Fibroblast of skin of left biceps (primary cell): ENCODE measurements around the gene SLC26A2.

Experiments used
- DNase-seq, 2 experiments: peaks; one replicate each; pipeline ENCODE4 v3.0.0-alpha.2; 2013; ENCODE audit warnings: low read depth in 2 of 2

Gene SLC26A2

DNA sequence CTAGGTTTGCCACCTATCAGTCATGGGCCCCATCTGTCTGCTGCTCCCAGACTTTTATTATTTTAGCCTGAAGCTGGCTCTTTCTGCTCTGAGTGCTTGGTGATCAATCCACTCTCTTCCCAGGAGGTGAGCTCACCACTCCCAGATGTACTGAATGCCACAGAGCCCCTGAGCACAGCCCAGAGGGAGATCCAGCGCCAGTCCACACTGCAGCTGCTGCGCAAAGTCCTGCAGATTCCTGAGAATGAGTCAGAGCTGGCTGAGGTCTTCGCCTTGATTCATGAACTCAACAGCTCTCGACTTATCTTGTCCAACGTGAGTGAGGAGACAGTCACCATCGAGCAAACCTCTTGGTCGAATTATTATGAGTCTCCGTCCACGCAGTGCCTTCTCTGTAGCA lies 76.0 kb downstream of the SLC26A2 start:
- DNase-seq, result peak; percentile 88 to 90
